Neuronal stem cell (in vitro differentiated cells): ENCODE data around the gene GALR2. TPM values are rescaled to one million over a fixed set of nuclear protein-coding genes. Genes with fewer than 3 reads are reported as not detected.
A peak's percentile ranks its signal among the peaks of the same experiment; 100 is the strongest.

ENCODE experiments used
- DNase-seq: peaks from one replicate; pipeline ENCODE4 v3.0.0-alpha.2; 2013; ENCODE audit warnings: low spot score
- H2AFZ ChIP-seq: one replicate; pipeline ENCODE4 v1.6.1; 2013; ENCODE audit warnings: mild to moderate bottlenecking, low read length, inconsistent platforms
- H2AK5ac ChIP-seq: 2 replicates; pipeline ENCODE4 v1.6.1; 2013; ENCODE audit warnings: low read depth, mild to moderate bottlenecking, inconsistent platforms, low read length, moderate library complexity, mixed read lengths
- H2BK120ac ChIP-seq: 2 replicates; pipeline ENCODE4 v1.6.1; 2013; ENCODE audit warnings: low read depth, mild to moderate bottlenecking, inconsistent platforms, low read length, moderate library complexity, mixed read lengths
- H2BK12ac ChIP-seq: one replicate; pipeline ENCODE4 v1.6.1; 2013; ENCODE audit warnings: low read length, inconsistent platforms
- H2BK15ac ChIP-seq: 2 replicates; pipeline ENCODE4 v1.6.1; 2013; ENCODE audit warnings: mild to moderate bottlenecking, low read length, inconsistent platforms, mixed read lengths
- H2BK5ac ChIP-seq: one replicate; pipeline ENCODE4 v1.6.1; 2013; ENCODE audit warnings: inconsistent platforms, mild to moderate bottlenecking, low read length, moderate library complexity
- H3K14ac ChIP-seq: one replicate; pipeline ENCODE4 v1.6.1; 2013; ENCODE audit warnings: low read length, inconsistent platforms
- H3K18ac ChIP-seq: 2 replicates; pipeline ENCODE4 v1.6.1; 2013; ENCODE audit warnings: low read length, inconsistent platforms
- H3K23ac ChIP-seq: 2 replicates; pipeline ENCODE4 v1.6.1; 2013; ENCODE audit warnings: low read depth, mild to moderate bottlenecking, mixed read lengths, low read length, inconsistent platforms; ENCODE audit not compliant: poor library complexity
- H3K27ac ChIP-seq: replicated peaks from 3 replicates; pipeline ENCODE4 v1.5.1; 2013; ENCODE audit warnings: low read length, inconsistent platforms
- H3K27me3 ChIP-seq, 3 experiments: 2 replicates each; pipeline ENCODE4 v1.6.1; 2013; ENCODE audit warnings: low read length in 3 of 3, mild to moderate bottlenecking in 2 of 3, inconsistent platforms in 1 of 3, low read depth in 1 of 3, mixed read lengths in 1 of 3, moderate library complexity in 1 of 3; ENCODE audit not compliant: control insufficient read depth in 3 of 3, insufficient read depth in 3 of 3
- H3K36me3 ChIP-seq, 2 donors: replicated peaks in 1 of 2; 2 replicates each; pipeline ENCODE4 v1.6.1; 2013; ENCODE audit warnings: low read length in 2 of 2; ENCODE audit not compliant: control insufficient read depth in 2 of 2, insufficient read depth in 2 of 2
- H3K4ac ChIP-seq: 2 replicates; pipeline ENCODE4 v1.6.1; 2013; ENCODE audit warnings: inconsistent platforms, mild to moderate bottlenecking, low read length, moderate library complexity
- H3K4me1 ChIP-seq, 2 donors: 1 replicate in 1 of 2; 2 replicates in 1 of 2; pipeline ENCODE4 v1.6.1; 2013; ENCODE audit warnings: low read length in 2 of 2, low read depth in 1 of 2; ENCODE audit not compliant: control insufficient read depth in 2 of 2, insufficient read depth in 1 of 2
- H3K4me2 ChIP-seq: one replicate; pipeline ENCODE4 v1.6.1; 2013; ENCODE audit warnings: mild to moderate bottlenecking, low read length, inconsistent platforms; ENCODE audit not compliant: insufficient read depth, poor library complexity, severe bottlenecking
- H3K4me3 ChIP-seq, 2 donors: 2 replicates each; pipeline ENCODE4 v1.5.1; 2013; ENCODE audit warnings: low read length in 2 of 2, mild to moderate bottlenecking in 2 of 2, inconsistent platforms in 1 of 2, moderate library complexity in 1 of 2
- H3K79me1 ChIP-seq: one replicate; pipeline ENCODE4 v1.6.1; 2013; ENCODE audit warnings: low read depth, mild to moderate bottlenecking, inconsistent platforms, low read length, moderate library complexity
- H3K9ac ChIP-seq: one replicate; pipeline ENCODE4 v1.6.1; 2013; ENCODE audit warnings: mild to moderate bottlenecking, low read depth, low read length, inconsistent platforms; ENCODE audit not compliant: poor library complexity
- H3K9me3 ChIP-seq, 2 donors: replicated peaks in 1 of 2; 2 replicates each; pipeline versions ENCODE3 to v1.6.1; 2013; ENCODE audit warnings: low read length in 2 of 2, mild to moderate bottlenecking in 2 of 2, inconsistent platforms in 1 of 2, low read depth in 1 of 2, mixed read lengths in 1 of 2, moderate library complexity in 1 of 2; ENCODE audit not compliant: control insufficient read depth in 2 of 2, insufficient read depth in 1 of 2
- H4K8ac ChIP-seq: one replicate; pipeline ENCODE4 v1.6.1; 2013; ENCODE audit warnings: low read depth, mild to moderate bottlenecking, inconsistent platforms, low read length, moderate library complexity
- H4K91ac ChIP-seq: one replicate; pipeline ENCODE4 v1.6.1; 2013; ENCODE audit warnings: low read length, low read depth, mild to moderate bottlenecking, inconsistent platforms; ENCODE audit not compliant: poor library complexity
- WGBS, 2 donors: extraction: QIAGEN DNeasy Blood & Tissue Kit; methylation state at CpG; one replicate each; pipeline ENCODE4 v1.1.7; 2013; ENCODE audit warnings: missing lambda C conversion rate in 2 of 2, mixed read lengths in 1 of 2; ENCODE audit not compliant: insufficient read length in 2 of 2, insufficient replicate concordance in 1 of 2; ENCODE audit errors: extremely low coverage in 2 of 2; 5-methylcytosine and 5-hydroxymethylcytosine counted together
- polyA plus RNA-seq, 2 experiments: library from polyadenylated mRNA; stranded (reverse); fragments of 200-250 nt; gene quantifications; one replicate each; pipeline ENCODE4 v1.2.3, GENCODE V29; 2013

The GALR2 gene
- polyA plus RNA-seq (2013, experiment 1 of 2) = not detected
- polyA plus RNA-seq (2013, experiment 2 of 2) = 0.03 TPM

- Histone ChIP-seq H2BK5ac (no peak within 1 kb of the TSS), H2BK120ac (no peak within 1 kb of the TSS), H2BK15ac (no peak within 1 kb of the TSS), H3K36me3 (peaks cover 0 to 6% of the 10 kb centered on the region in 2 donors), H3K27me3 (peaks cover 38 to 63% (median 38%) of the 10 kb centered on the region in 3 experiments), H3K9ac (peak within 1 kb of the TSS; percentile 10), H3K23ac (peak within 1 kb of the TSS; percentile 66), H3K14ac (peak within 1 kb of the TSS; percentile 39), H3K4ac (no peak within 1 kb of the TSS), H4K91ac (peak within 1 kb of the TSS; percentile 24), H4K8ac (no peak within 1 kb of the TSS), H2AFZ (peak within 1 kb of the TSS; percentile 92), H3K27ac (no peak within 1 kb of the TSS), H2AK5ac (peak within 1 kb of the TSS; percentile 60), H3K4me1 (peaks cover 12 to 13% of the 10 kb centered on the region in 2 donors), H3K79me1 (peaks cover 6% of the 10 kb centered on the region), H3K4me3 (peak within 1 kb of the TSS; percentile 35 to 68), H3K4me2 (peak within 1 kb of the TSS; percentile 66), H3K9me3 (peaks cover 0 to 5% of the 10 kb centered on the region in 2 donors), H2BK12ac (peak within 1 kb of the TSS; percentile 67), H3K18ac (peak within 1 kb of the TSS; percentile 83)
- no peak for DNase-seq
- WGBS, 2 donors = no CpG with 5 or more reads among the region's 92 CpGs
Measured at GRCh38 chr17:76074390-76075363, at the start of gene GALR2. Gene GALR2, plus strand, starts transcription at chr17:76074781. Its CDS starts 103 bp downstream, at chr17:76074884.

DNA sequence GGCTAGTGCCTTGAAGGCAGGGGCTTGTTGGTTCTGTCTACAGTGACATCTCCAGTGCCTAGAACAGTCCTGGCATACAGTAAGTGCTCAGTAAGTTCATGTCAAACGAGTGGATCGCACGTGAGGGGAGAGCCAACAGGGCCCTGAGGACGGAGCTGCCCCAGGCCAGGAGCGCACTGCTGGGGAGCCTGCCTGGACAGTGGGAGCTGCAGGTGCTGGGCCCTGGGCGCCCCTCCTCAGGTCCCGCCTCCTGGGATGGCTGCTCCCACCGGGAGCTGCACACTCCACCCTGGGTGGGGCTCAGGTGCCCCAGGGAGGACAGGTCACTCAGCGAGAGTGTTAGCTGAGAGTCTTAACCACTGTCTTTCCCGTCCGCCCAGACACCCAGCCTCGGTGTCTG is 49.3 kb upstream of the GALR2 start:
- no peak overlapping the region for H3K9ac ChIP-seq
- H3K4me1 ChIP-seq = peaks cover 3 to 8% of the 10 kb centered on the region in 2 donors
- H2BK15ac ChIP-seq = no peak overlapping the region
- H2AFZ ChIP-seq = no peak overlapping the region
- H2BK5ac ChIP-seq = no peak overlapping the region
- H3K14ac ChIP-seq = no peak overlapping the region
- no peak overlapping the region for H2BK12ac ChIP-seq
- H3K4me2 ChIP-seq = no peak overlapping the region
- H4K91ac ChIP-seq = no peak overlapping the region
- peak overlapping the region; percentile 32 for H2AK5ac ChIP-seq
- no peak for DNase-seq
- H3K27me3 ChIP-seq = peaks cover 0 to 33% (median 0%) of the 10 kb centered on the region in 3 experiments
- H4K8ac ChIP-seq = no peak overlapping the region
- H2BK120ac ChIP-seq = no peak overlapping the region
- H3K18ac ChIP-seq = no peak overlapping the region
- no peaks in the 10 kb centered on the region for H3K9me3 ChIP-seq
- H3K79me1 ChIP-seq = no peaks in the 10 kb centered on the region
- no peak overlapping the region for H3K4ac ChIP-seq
- no peak overlapping the region for H3K4me3 ChIP-seq
- H3K27ac ChIP-seq = no peak overlapping the region
- no peak overlapping the region for H3K23ac ChIP-seq
- H3K36me3 ChIP-seq = no peaks in the 10 kb centered on the region
- whole genome bisulfite sequencing, 2 donors = no CpG with 5 or more reads among the region's 12 CpGs

GRCh38 chr17:76026714-76027158 is 47.8 kb upstream of the GALR2 start:
- H4K91ac ChIP-seq = no peak overlapping the region
- H2BK15ac ChIP-seq = no peak overlapping the region
- H4K8ac ChIP-seq = no peak overlapping the region
- no peaks in the 10 kb centered on the region for H3K9me3 ChIP-seq
- H3K23ac ChIP-seq = no peak overlapping the region
- H3K4me1 ChIP-seq = peaks cover 3 to 8% of the 10 kb centered on the region in 2 donors
- WGBS, 2 donors = no CpG with 5 or more reads among the region's 15 CpGs
- H2BK12ac ChIP-seq = no peak overlapping the region
- no peak overlapping the region for H2BK120ac ChIP-seq
- H3K27ac ChIP-seq = no peak overlapping the region
- peak overlapping the region; percentile 90 for H2AK5ac ChIP-seq
- H3K36me3 ChIP-seq = no peaks in the 10 kb centered on the region
- no peak overlapping the region for H3K4ac ChIP-seq
- no peak overlapping the region for H3K9ac ChIP-seq
- no peak overlapping the region for H3K4me3 ChIP-seq
- H3K18ac ChIP-seq = no peak overlapping the region
- no peaks in the 10 kb centered on the region for H3K79me1 ChIP-seq
- H2AFZ ChIP-seq = no peak overlapping the region
- no peak for DNase-seq
- H3K14ac ChIP-seq = no peak overlapping the region
- peaks cover 0 to 32% (median 0%) of the 10 kb centered on the region in 3 experiments for H3K27me3 ChIP-seq
- H2BK5ac ChIP-seq = no peak overlapping the region
- no peak overlapping the region for H3K4me2 ChIP-seq
